GM21576 (cell line): ENCODE results near the gene ZBTB1.

Experiments
- ATAC-seq: cut with Tn5 transposase; IDR thresholded peaks from one replicate; pipeline ENCODE4 v1.9.1; 2021; ENCODE audit warnings: mild to moderate bottlenecking, moderate library complexity; ENCODE audit not compliant: unreplicated experiment

The ZBTB1 gene

GRCh38 chr14:64504310-64504896 is at the start of gene ZBTB1:
Gene ZBTB1 (plus strand): TSS chr14:64504770. CDS start chr14:64521505, 16,735 bp downstream.
- peak; percentile 17 for ATAC-seq

GRCh38 chr14:64459405-64460136 is 45.0 kb upstream of the ZBTB1 start:
- ATAC-seq: no peak

GRCh38 chr14:64461221-64461620 is 43.3 kb upstream of the ZBTB1 start:
- no peak for ATAC-seq

- no peak for ATAC-seq
These were observed 41.4 kb upstream of the ZBTB1 start for GRCh38 chr14:64463195-64463594.

- no peak for ATAC-seq
These were observed 40.7 kb upstream of the ZBTB1 start for GRCh38 chr14:64463873-64464272.

GRCh38 chr14:64464651-64465050 is 39.9 kb upstream of the ZBTB1 start:
- peak; percentile 1 for ATAC-seq

- ATAC-seq: peak; percentile 45
These were observed 39.3 kb upstream of the ZBTB1 start, which contains the start of gene AKAP5 for GRCh38 chr14:64465191-64465822. Gene AKAP5 (plus strand): TSS chr14:64465499. CDS start chr14:64468395, 2,896 bp downstream.

- no peak for ATAC-seq
These were observed 38.6 kb upstream of the ZBTB1 start for GRCh38 chr14:64465831-64466554.

- no peak for ATAC-seq
These were observed 37.5 kb upstream of the ZBTB1 start for GRCh38 chr14:64467101-64467500.

GRCh38 chr14:64467566-64467965 is 37.0 kb upstream of the ZBTB1 start:
- ATAC-seq: no peak

GRCh38 chr14:64468451-64468850 is 36.1 kb upstream of the ZBTB1 start:
- no peak for ATAC-seq

- ATAC-seq: no peak
These were observed 30.5 kb upstream of the ZBTB1 start for GRCh38 chr14:64474041-64474440.

- ATAC-seq: no peak
These were observed 29.9 kb upstream of the ZBTB1 start for GRCh38 chr14:64474698-64475097.

GRCh38 chr14:64475585-64476273 is 28.8 kb upstream of the ZBTB1 start:
- no peak for ATAC-seq

- ATAC-seq: no peak
These were observed 28.1 kb upstream of the ZBTB1 start for GRCh38 chr14:64476438-64476837.

GRCh38 chr14:64478634-64479250 is 25.8 kb upstream of the ZBTB1 start:
- no peak for ATAC-seq

GRCh38 chr14:64488590-64489099 is 15.9 kb upstream of the ZBTB1 start:
- no peak for ATAC-seq

GRCh38 chr14:64491637-64492036 is 12.9 kb upstream of the ZBTB1 start:
- no peak for ATAC-seq

GRCh38 chr14:64493455-64493854 is 11.1 kb upstream of the ZBTB1 start:
- no peak for ATAC-seq

GRCh38 chr14:64495252-64495651 is 9.3 kb upstream of the ZBTB1 start:
- ATAC-seq: no peak
